Ovary (tissue), 3 donors: Measurements from ENCODE around the gene GARNL3.

Source experiments
- EP300 ChIP-seq: sonication (generic); formaldehyde crosslinking; IDR thresholded peaks from one replicate; pipeline ENCODE4 v1.6.1; 2017; ENCODE audit warnings: antibody characterized with exemption
- POLR2A ChIP-seq: fragments of 450-650 bp; IDR thresholded peaks from one replicate; pipeline ENCODE4 v1.6.1; 2017; ENCODE audit warnings: antibody characterized with exemption, mild to moderate bottlenecking, moderate library complexity
- TF ChIP-seq, protein P1 (sequence below), 3 donors: fragments of 450-650 bp in 2 of 3; fragments of 200-600 bp in 1 of 3; IDR thresholded peaks; one replicate each; pipeline versions ENCODE4 v1.5.1 to v1.8.0; 2016 to 2022; ENCODE audit warnings: antibody characterized with exemption in 3 of 3, mild to moderate bottlenecking in 1 of 3
- donor health status: DM: no; HTN: no; CAD: no.

DNA sequence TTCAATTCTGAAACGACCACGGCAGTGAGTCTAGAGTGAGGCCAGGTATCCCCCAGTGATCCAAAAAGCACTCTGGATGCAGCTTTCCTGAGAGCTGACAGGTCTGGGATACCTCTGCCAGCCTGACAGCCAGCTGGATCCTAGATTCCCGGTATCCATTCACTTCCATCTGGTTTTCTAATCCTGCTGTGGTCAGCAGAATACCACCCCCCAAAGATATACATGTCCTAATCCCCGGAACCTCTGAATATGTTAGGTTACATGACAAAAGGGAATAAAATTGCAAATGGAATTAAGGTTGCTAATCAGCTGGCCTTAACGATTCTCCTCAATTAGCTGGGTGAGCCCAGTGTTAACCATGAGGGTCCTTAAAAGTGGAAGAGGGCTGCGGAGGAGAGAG is 158.2 kb downstream of the GARNL3 start:
- TF ChIP-seq, protein P1, sequence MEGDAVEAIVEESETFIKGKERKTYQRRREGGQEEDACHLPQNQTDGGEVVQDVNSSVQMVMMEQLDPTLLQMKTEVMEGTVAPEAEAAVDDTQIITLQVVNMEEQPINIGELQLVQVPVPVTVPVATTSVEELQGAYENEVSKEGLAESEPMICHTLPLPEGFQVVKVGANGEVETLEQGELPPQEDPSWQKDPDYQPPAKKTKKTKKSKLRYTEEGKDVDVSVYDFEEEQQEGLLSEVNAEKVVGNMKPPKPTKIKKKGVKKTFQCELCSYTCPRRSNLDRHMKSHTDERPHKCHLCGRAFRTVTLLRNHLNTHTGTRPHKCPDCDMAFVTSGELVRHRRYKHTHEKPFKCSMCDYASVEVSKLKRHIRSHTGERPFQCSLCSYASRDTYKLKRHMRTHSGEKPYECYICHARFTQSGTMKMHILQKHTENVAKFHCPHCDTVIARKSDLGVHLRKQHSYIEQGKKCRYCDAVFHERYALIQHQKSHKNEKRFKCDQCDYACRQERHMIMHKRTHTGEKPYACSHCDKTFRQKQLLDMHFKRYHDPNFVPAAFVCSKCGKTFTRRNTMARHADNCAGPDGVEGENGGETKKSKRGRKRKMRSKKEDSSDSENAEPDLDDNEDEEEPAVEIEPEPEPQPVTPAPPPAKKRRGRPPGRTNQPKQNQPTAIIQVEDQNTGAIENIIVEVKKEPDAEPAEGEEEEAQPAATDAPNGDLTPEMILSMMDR (IDR thresholded peaks at IDR 0.05) = no peak
- TF ChIP-seq POLR2A (no peak), EP300 (no peak)
